ENCODE results near the gene KCNMA1.

DNA sequence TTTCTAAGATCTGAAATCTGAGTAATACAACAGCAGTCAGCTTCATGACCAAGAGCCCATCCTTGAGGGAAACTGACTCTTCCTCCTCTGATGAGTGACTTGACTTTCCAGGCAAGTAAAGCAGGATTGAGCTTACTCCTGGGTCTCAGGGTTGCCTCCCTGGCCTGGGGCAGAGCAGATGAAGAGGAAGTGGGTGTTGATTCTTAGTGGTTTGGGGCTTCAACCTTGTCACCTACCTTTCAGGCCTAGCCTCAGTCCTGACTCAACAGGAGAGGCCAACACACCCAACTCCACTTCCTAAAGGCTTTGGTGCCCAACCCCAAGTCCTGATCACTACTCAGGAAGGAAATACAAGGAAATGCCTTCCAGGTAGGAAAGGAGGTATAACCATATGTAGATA, 54.1 kb downstream of the KCNMA1 start:
- TF ChIP-seq, protein P1, sequence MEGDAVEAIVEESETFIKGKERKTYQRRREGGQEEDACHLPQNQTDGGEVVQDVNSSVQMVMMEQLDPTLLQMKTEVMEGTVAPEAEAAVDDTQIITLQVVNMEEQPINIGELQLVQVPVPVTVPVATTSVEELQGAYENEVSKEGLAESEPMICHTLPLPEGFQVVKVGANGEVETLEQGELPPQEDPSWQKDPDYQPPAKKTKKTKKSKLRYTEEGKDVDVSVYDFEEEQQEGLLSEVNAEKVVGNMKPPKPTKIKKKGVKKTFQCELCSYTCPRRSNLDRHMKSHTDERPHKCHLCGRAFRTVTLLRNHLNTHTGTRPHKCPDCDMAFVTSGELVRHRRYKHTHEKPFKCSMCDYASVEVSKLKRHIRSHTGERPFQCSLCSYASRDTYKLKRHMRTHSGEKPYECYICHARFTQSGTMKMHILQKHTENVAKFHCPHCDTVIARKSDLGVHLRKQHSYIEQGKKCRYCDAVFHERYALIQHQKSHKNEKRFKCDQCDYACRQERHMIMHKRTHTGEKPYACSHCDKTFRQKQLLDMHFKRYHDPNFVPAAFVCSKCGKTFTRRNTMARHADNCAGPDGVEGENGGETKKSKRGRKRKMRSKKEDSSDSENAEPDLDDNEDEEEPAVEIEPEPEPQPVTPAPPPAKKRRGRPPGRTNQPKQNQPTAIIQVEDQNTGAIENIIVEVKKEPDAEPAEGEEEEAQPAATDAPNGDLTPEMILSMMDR (IDR thresholded peaks at IDR 0.05): no peak
- no peak for TF ChIP-seq POLR2A (IDR thresholded peaks at IDR 0.05; ENCODE audit: low read depth)
- no peak for TF ChIP-seq POLR2AphosphoS5 (IDR thresholded peaks at IDR 0.05)
- no peak for TF ChIP-seq EP300 (IDR thresholded peaks at IDR 0.05)
